NT2/D1 (cell line): ENCODE measurements around the gene OTOP2.

Experiments
- SUZ12 ChIP-seq: IDR thresholded peaks from 2 replicates; pipeline ENCODE4 v1.6.1; 2011; ENCODE audit not compliant: insufficient read length, insufficient read depth; ENCODE audit errors: extremely low read depth
- YY1 ChIP-seq: IDR thresholded peaks from 2 replicates; pipeline ENCODE4 v1.6.1; 2011; ENCODE audit not compliant: insufficient read length, insufficient read depth

DNA sequence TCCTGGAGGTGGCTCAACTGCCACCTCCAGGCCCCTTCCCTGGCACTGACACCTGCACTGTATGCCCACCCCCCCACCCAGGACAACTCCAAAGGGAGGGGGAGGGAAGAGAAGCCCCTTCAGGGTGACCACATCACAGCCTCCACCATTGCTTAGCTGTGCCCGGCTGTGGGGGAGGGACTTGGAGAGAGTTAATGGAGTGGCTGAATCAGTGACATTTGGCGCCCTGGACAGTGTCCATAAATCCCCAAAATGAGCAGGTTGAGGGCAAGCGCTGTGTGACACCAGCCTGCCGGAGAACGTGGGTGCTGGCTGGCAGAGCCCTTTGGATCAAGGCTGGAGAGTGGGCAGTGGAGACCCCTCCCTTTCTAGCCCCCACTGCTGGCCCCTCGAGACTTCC is 1.9 kb upstream of the OTOP2 start:
- no peak for TF ChIP-seq YY1
- TF ChIP-seq SUZ12 = no peak
